ENCODE results near the gene PPARG. TPM values are rescaled to one million over a fixed set of nuclear protein-coding genes. Genes with fewer than 3 reads are reported as not detected.
A peak's percentile ranks its signal among the peaks of the same experiment; 100 is the strongest.
"Not testable (repeated sequence)": the region's sequence is repeated elsewhere in the genome, so short reads cannot be mapped to it uniquely, and the experiment has no call there.

The PPARG gene
- total and polyA plus RNA-seq, 8 donors = 7.9 to 85.2 (median 29.3) TPM

DNA sequence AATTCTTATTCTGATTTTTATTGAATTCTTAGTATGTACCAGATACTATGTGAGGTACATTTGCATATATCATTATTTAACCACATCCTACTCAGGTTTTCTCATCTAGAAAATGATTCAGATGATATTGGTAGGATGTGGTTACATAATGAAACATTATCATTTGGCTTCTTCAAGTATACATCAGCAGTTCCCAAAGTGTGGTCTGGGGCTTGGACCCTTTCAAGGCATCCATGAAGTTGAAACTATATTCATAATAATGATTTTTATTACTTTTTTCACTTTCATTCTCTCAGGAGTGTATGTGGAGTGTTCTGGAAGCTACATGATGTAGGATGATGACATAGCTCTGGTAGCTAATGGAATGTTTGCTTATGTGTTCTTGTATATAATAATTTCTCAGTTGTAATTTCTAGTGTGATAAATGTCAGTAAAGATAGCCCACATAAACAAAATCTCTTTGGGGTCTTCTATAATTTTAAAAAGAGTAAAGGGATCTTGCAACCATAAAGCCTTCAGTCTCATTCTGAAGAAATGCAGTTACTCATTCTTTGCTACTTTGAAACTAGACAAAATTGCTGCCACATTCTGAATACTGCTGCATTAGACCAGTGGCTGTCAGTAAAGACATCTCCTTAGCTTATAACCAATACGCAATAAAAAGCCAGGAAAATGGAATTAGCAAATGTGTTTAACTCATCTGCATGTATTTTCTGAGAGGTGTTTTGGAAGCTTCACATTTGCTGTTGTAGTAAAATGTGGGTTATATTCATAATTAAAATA lies 95.8 kb downstream of the PPARG start:
- DNase-seq = no peak
- H3K27ac ChIP-seq = no peak overlapping the region
- H3K27me3 ChIP-seq = no peaks in the 10 kb centered on the region
- H3K9me3 ChIP-seq = no peaks in the 10 kb centered on the region
- no peak for TF ChIP-seq EP300 (IDR thresholded peaks at IDR 0.05)
- TF ChIP-seq POLR2A (IDR thresholded peaks at IDR 0.05) = no peak
- TF ChIP-seq CTCF (IDR thresholded peaks at IDR 0.05) = no peak
- no peak for TF ChIP-seq POLR2AphosphoS5 (IDR thresholded peaks at IDR 0.05)
- peaks cover 0 to 32% (median 19%) of the 10 kb centered on the region in 4 donors for H3K36me3 ChIP-seq
- peaks cover 0 to 11% (median 6%) of the 10 kb centered on the region in 4 donors for H3K4me1 ChIP-seq
- 87 to 100% (median 88%) methylated on average over 1 of the region's 1 CpG for WGBS, 5 donors
- no peak overlapping the region for H3K4me3 ChIP-seq
- intact Hi-C loops (cut with DNase I; ENCODE audit: low total_unique reads) = no loop called here

- 76 to 85% (median 82%) methylated on average over 3 to 4 of the region's 4 CpGs for WGBS, 5 donors
- peaks cover 0 to 24% (median 11%) of the 10 kb centered on the region in 4 donors for H3K36me3 ChIP-seq
- H3K27ac ChIP-seq; H3K4me3 ChIP-seq; DNase-seq; intact Hi-C loops (cut with DNase I; ENCODE audit: low total_unique reads); H3K27me3 ChIP-seq; H3K9me3 ChIP-seq; H3K4me1 ChIP-seq: not testable (repeated sequence)
Observed at GRCh38 chr3:12386514-12387291, 97.8 kb downstream of the PPARG start.

GRCh38 chr3:12388185-12388584 lies 99.3 kb downstream of the PPARG start:
- Histone ChIP-seq H3K27ac (no peak overlapping the region), H3K4me3 (no peak overlapping the region), H3K9me3 (no peaks in the 10 kb centered on the region), H3K27me3 (no peaks in the 10 kb centered on the region), H3K4me1 (peaks cover 0 to 11% (median 0%) of the 10 kb centered on the region in 4 donors), H3K36me3 (peaks cover 0 to 9% (median 0%) of the 10 kb centered on the region in 4 donors)
- no peak for DNase-seq
- TF ChIP-seq POLR2AphosphoS5 (IDR thresholded peaks at IDR 0.05) (no peak), CTCF (IDR thresholded peaks at IDR 0.05) (no peak), EP300 (IDR thresholded peaks at IDR 0.05) (no peak), POLR2A (IDR thresholded peaks at IDR 0.05) (no peak)
- intact Hi-C loops (cut with DNase I; ENCODE audit: low total_unique reads) = no loop called here
- WGBS, 5 donors = 84 to 95% (median 92%) methylated on average over 1 of the region's 1 CpG

DNA sequence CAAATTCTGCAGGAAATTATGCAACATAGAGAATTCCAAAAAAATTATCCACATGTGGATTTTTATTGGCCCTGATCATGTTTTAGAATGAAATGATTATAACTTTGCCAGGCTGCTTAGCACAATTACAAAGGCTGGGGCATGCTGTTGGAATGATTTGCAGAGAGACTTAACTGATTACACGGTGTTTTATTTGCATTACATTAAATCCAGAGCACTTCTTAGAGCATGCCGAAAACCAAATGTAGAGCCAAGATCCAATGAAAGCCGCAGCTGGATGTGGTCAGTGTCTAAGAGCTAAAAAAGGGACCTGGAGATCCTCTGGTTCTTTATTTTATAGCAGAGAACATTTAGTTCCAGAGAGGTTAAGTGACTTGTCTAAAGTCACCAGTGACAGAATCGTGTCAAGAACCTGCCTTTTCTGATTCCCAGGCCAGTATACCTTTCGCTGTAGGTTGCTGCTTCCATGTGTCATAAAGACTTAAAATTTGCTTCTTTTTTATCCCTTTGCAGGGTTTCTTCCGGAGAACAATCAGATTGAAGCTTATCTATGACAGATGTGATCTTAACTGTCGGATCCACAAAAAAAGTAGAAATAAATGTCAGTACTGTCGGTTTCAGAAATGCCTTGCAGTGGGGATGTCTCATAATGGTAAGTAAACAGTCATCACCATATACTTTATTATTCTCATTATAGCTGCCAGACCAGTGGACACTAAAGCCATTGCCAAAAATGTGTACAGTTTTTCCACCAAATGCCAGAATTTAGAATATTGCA lies 103.4 kb downstream of the PPARG start:
- no peaks in the 10 kb centered on the region for H3K27me3 ChIP-seq
- no peak for TF ChIP-seq POLR2A (IDR thresholded peaks at IDR 0.05)
- no peaks in the 10 kb centered on the region for H3K9me3 ChIP-seq
- no peak overlapping the region for H3K27ac ChIP-seq
- no peak for DNase-seq
- intact Hi-C loops (cut with DNase I; ENCODE audit: low total_unique reads) = no loop called here
- H3K4me1 ChIP-seq = peaks cover 0 to 25% (median 0%) of the 10 kb centered on the region in 4 donors
- H3K36me3 ChIP-seq = no peaks in the 10 kb centered on the region
- H3K4me3 ChIP-seq = no peak overlapping the region
- 50 to 70% (median 58%) methylated on average over 8 of the region's 8 CpGs for WGBS, 5 donors

GRCh38 chr3:12393894-12394293 lies 105.0 kb downstream of the PPARG start:
- Histone ChIP-seq H3K36me3 (no peaks in the 10 kb centered on the region), H3K27ac (no peak overlapping the region), H3K4me1 (peaks cover 0 to 25% (median 0%) of the 10 kb centered on the region in 4 donors), H3K9me3 (no peaks in the 10 kb centered on the region), H3K27me3 (no peaks in the 10 kb centered on the region), H3K4me3 (no peak overlapping the region)
- TF ChIP-seq POLR2AphosphoS5 (IDR thresholded peaks at IDR 0.05) (peak in 1 of 3 donors; percentile 39), CTCF (IDR thresholded peaks at IDR 0.05) (no peak)
- WGBS, 5 donors = 74 to 100% (median 91%) methylated on average over 1 of the region's 1 CpG
- intact Hi-C loops (cut with DNase I; ENCODE audit: low total_unique reads) = no loop called here
- DNase-seq = peak in 1 of 2 donors; percentile 65

All from stomach (tissue), 9 donors.